ENCODE results near the gene UVSSA. TPM values are rescaled to one million over a fixed set of nuclear protein-coding genes. Genes with fewer than 3 reads are reported as not detected.
"Not testable (repeated sequence)": the region's sequence is repeated elsewhere in the genome, so short reads cannot be mapped to it uniquely, and the experiment has no call there.

Gene UVSSA
- total RNA-seq, 1 donor from 2014 or later: 32.4 TPM

GRCh38 chr4:1385373-1386340, 38.6 kb downstream of the UVSSA start:
- Mint-ChIP-seq H3K36me3 (peaks cover 21% of the 10 kb centered on the region), H3K9me3 (peaks cover 10% of the 10 kb centered on the region), H3K4me3 (no peak overlapping the region), H3K4me1 (ENCODE audit: unreplicated experiment) (no peaks in the 10 kb centered on the region), H3K27me3 (no peaks in the 10 kb centered on the region), H3K27ac (no peak overlapping the region)
- no peak for DNase-seq (ENCODE audit: extremely low spot score, unreplicated experiment)
- no peak for TF ChIP-seq CTCF (conservative IDR thresholded peaks at IDR 0.05)

GRCh38 chr4:1393363-1393762, 46.4 kb downstream of the UVSSA start:
- not testable (repeated sequence) for H3K4me3 Mint-ChIP-seq; H3K4me1 Mint-ChIP-seq (ENCODE audit: unreplicated experiment); H3K27me3 Mint-ChIP-seq; H3K9me3 Mint-ChIP-seq; DNase-seq (ENCODE audit: extremely low spot score, unreplicated experiment); H3K27ac Mint-ChIP-seq
- peaks cover 22% of the 10 kb centered on the region for H3K36me3 Mint-ChIP-seq

GRCh38 chr4:1393866-1394265, 46.9 kb downstream of the UVSSA start:
- no peaks in the 10 kb centered on the region for H3K27me3 Mint-ChIP-seq
- peaks cover under 1% of the 10 kb centered on the region for H3K9me3 Mint-ChIP-seq
- peaks cover 17% of the 10 kb centered on the region for H3K36me3 Mint-ChIP-seq
- H3K4me1 Mint-ChIP-seq (ENCODE audit: unreplicated experiment): no peaks in the 10 kb centered on the region
- TF ChIP-seq CTCF (conservative IDR thresholded peaks at IDR 0.05): no peak
- no peak for DNase-seq (ENCODE audit: extremely low spot score, unreplicated experiment)
- no peak overlapping the region for H3K27ac Mint-ChIP-seq
- H3K4me3 Mint-ChIP-seq: no peak overlapping the region

- H3K4me1 Mint-ChIP-seq (ENCODE audit: unreplicated experiment); H3K27me3 Mint-ChIP-seq; H3K9me3 Mint-ChIP-seq; H3K27ac Mint-ChIP-seq; H3K4me3 Mint-ChIP-seq; DNase-seq (ENCODE audit: extremely low spot score, unreplicated experiment): not testable (repeated sequence)
- H3K36me3 Mint-ChIP-seq: peaks cover 15% of the 10 kb centered on the region
These were observed 47.8 kb downstream of the UVSSA start for GRCh38 chr4:1394554-1395388.

GRCh38 chr4:1395389-1395820, 48.4 kb downstream of the UVSSA start:
- not testable (repeated sequence) for H3K27ac Mint-ChIP-seq; H3K4me3 Mint-ChIP-seq; H3K4me1 Mint-ChIP-seq (ENCODE audit: unreplicated experiment); DNase-seq (ENCODE audit: extremely low spot score, unreplicated experiment); H3K27me3 Mint-ChIP-seq; H3K9me3 Mint-ChIP-seq
- peaks cover 12% of the 10 kb centered on the region for H3K36me3 Mint-ChIP-seq

- TF ChIP-seq CTCF (conservative IDR thresholded peaks at IDR 0.05): no peak
- Mint-ChIP-seq H3K27me3 (peaks cover 4% of the 10 kb centered on the region), H3K4me1 (ENCODE audit: unreplicated experiment) (no peaks in the 10 kb centered on the region), H3K9me3 (no peaks in the 10 kb centered on the region), H3K27ac (no peak overlapping the region), H3K4me3 (no peak overlapping the region), H3K36me3 (peaks cover 12% of the 10 kb centered on the region)
- no peak for DNase-seq (ENCODE audit: extremely low spot score, unreplicated experiment)
These were observed 49.2 kb downstream of the UVSSA start for GRCh38 chr4:1395941-1396805.

Data from type B pancreatic cell (in vitro differentiated cells).